HG03066 (cell line): ENCODE data around the gene NCBP3.
"Not testable (repeated sequence)": the region's sequence is repeated elsewhere in the genome, so short reads cannot be mapped to it uniquely, and the experiment has no call there.

Experiments used
- ATAC-seq: cut with Tn5 transposase; IDR thresholded peaks from one replicate; pipeline ENCODE4 v1.9.1; 2021; ENCODE audit warnings: low read depth; ENCODE audit not compliant: unreplicated experiment

The NCBP3 gene

DNA sequence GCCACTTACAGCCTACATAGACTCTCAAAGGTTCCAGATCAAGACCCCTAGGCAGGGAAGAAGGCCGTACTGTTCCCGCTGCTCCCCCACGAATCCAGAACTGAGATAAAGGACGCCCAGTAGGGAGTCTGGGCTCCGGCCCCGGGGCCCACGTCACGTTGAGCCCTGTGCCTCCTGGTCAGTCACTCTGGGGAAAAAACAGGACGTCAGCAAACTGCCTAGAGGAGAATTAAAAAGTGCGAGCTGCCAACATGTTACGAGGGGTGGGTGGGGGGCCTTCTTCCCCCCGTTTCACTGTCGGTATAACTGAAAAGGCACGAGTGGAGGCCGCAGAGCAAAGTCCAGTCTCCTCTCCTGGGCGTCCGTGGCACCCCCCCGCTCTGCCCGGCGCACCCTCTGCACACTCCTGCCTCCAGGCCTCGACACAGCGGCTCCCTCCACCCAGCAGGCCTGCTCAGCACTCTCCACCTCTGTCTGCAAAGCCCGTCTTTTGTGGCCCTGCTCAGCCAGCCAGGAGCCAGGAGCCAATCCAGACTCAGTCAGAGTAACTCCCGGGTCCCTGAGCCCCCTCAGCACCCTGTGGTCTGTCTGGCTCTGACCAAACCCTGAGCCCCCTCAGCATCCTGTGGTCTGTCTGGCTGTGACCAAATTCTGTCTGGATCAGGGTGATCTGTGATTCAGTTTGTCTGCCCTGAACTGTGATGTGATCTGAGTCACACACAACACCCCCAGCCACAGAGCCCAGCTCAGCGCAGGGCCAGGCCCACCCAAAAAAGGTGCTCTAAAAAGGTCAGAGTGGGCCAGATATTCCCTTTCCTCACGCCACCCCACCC lies 51.3 kb downstream of the NCBP3 start:
- ATAC-seq: no peak

DNA sequence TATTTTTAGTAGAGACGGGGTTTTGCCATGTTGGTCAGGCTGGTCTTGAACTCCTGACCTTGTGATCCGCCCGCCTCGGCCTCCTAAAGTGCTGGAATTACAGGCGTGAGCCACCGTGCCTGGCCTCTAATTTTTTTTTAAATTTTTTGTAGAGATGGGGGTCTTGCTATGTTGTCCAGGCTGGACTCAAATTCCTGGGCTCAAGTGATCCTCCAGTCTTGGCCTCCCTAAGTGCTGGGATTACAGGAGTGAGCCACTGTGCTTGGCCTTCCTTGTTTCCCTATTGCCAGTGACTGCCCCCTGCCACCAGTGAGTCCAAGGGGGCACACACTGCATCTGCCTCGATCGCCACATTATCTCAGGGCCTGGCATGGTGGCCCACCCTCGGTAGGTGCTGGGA lies 51.9 kb downstream of the NCBP3 start:
- not testable (repeated sequence) for ATAC-seq

DNA sequence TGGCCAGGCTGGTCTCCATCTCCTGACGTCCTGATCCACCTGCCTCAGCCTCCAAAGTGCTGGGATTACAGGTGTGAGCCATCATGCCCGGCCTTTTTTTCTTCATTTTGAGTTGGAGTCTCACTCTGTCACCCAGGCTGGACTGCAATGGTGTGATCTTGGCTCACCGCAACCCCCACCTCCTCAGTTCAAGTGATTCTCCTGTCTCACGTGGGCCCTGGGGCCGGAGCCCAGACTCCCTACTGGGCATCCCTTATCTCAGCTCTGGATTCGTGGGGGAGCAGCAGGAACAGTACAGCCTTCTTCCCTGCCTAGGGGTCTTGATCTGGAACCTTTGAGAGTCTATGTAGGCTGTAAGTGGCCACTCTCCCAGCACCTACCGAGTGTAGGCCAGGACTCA lies 52.8 kb downstream of the NCBP3 start:
- not testable (repeated sequence) for ATAC-seq

GRCh38 chr17:3792481-3792880 lies 53.6 kb downstream of the NCBP3 start:
- no peak for ATAC-seq

- no peak for ATAC-seq
Observed at GRCh38 chr17:3788200-3788599, 57.8 kb downstream of the NCBP3 start.

DNA sequence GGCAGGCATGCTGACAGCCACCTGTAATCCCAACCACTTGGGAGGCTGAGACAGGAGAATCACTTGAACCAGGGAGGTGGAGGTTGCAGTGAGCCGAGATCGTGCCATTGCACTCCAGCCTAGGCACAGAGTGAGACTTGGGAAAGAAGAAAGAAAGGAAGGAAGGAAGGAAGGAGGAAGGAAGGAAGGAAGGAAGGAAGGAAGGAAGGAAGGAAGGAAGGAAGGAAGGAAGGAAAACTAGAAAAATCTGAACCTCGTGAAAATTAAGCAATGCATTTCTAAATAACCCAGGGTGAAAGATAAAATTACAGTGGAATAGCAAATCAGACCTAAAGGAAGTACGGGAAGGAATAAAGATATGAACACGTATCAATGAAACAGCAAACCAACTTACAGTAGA lies 60.7 kb downstream of the NCBP3 start:
- ATAC-seq: not testable (repeated sequence)

DNA sequence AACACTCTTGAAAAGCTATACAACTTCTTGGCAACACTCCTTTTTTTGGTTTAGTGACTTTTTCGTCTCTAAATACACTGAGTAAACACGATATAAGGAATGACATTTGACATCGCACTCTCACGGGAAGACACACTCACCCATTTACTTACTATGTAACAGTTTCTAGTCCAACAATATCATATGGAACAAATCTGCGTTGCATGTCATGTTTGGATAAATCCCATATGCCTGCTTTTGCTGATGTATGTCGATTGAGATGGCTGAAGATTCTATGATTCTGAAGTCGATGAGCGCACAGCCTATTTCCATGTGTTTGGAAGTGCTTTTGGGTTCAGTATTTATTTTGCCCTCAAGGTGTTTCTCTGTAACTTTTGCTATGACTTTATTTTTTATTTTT lies 63.3 kb downstream of the NCBP3 start:
- no peak for ATAC-seq

GRCh38 chr17:3780986-3781385 lies 65.1 kb downstream of the NCBP3 start:
- ATAC-seq: no peak

- no peak for ATAC-seq
Observed at GRCh38 chr17:3777366-3778120, 68.5 kb downstream of the NCBP3 start.

DNA sequence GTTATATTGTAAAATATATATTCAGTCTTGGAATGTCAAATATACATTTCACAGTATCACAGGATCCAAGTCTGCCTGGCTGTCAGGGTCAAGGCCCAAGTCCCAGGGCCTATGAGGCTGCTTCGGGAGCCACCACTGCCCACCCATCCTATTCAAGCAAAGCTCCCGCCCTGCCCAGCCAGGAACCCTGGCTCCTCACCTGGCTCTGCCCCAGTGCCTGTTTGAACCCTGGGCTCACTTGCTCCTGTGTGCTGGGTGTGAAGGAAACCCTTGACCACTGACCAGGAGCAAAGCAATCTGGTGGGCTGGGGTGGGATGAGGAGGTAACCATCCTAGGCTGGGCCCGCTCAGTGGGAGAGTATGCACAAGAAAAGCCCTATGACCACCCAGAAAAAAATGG lies 72.1 kb downstream of the NCBP3 start:
- ATAC-seq: no peak

DNA sequence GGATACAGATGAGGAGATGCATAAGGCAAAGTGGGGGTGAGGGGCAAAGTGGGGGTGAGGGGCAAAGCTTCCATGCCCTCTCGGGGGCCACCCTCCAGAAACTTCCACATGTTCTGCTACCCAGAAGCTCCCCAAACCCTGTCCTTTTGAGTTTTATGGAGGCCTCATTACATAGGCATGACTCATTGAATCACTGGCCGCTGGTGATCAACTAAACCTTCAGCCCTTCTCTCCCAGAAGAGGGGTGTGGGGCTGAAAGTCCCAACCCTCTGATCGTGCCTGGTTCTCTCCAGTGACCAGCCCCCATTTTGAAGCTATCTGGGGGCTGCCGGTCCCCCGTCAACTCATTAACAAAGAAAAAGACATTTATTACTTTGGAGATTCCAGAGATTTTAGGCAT lies 72.5 kb downstream of the NCBP3 start:
- no peak for ATAC-seq

- no peak for ATAC-seq
Observed at GRCh38 chr17:3772764-3773163, 73.3 kb downstream of the NCBP3 start.

GRCh38 chr17:3771140-3771539 lies 74.9 kb downstream of the NCBP3 start:
- no peak for ATAC-seq

DNA sequence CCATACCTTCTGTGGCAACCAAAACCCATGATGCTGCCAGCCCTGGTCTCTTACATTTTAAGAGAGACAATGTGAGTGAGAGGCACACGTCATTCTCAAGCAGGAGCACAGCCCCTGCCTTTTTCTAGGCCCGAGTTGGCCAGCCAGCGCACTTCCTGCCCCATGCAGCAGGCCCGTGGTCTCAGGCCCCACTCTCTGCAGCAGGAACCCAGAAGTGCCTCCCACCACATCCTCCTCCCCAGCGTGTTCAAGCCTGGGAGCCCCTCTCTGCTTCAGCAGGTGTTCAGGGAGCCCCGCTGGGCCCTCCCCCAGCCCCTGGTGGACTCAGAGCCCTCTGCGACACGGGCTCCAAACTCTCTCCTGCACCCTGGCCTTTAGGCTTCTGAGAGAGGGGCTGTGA lies 75.6 kb downstream of the NCBP3 start:
- ATAC-seq: no peak

GRCh38 chr17:3768769-3769168 lies 77.3 kb downstream of the NCBP3 start:
- no peak for ATAC-seq

GRCh38 chr17:3768341-3768740 lies 77.7 kb downstream of the NCBP3 start:
- no peak for ATAC-seq

DNA sequence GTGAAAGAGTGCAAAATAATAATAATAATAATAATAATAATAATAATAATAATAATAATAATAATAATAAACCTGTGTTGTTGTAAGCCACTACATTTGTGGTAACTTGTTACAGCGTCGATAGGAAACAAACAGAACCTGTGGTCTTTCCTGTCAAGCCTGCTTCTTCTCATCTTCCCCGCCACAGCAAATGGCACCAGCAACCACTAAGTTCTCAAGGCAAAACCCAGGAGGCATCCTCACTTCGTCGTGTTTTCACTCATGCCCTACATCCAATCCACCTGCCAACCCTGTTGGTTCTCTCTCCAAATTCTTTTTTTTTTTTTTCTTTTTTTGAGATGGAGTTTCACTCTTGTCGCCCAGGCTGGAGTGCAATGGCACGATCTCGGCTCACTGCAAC lies 79.3 kb downstream of the NCBP3 start:
- no peak for ATAC-seq

- ATAC-seq: no peak
Observed at GRCh38 chr17:3765981-3766380, 80.1 kb downstream of the NCBP3 start.

DNA sequence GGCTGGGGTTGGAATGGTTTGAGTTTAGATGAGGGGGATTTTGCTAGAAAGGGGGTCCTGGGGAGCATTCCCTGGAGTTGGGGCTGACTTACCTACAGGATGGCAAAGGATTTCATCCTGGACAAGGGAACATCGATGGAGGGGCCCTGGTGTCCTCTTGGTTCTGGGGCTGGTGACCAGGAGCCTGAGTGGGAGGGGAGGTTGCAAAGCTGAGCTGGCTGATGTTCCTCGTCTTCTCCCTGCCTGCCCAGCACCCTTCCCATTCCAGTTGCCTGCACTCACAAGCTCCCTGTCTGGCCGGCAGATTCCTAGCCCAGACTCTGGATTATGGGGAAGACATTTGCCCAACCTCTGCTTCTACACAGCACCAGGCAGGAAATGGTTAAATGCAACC lies 82.3 kb downstream of the NCBP3 start:
- no peak for ATAC-seq

DNA sequence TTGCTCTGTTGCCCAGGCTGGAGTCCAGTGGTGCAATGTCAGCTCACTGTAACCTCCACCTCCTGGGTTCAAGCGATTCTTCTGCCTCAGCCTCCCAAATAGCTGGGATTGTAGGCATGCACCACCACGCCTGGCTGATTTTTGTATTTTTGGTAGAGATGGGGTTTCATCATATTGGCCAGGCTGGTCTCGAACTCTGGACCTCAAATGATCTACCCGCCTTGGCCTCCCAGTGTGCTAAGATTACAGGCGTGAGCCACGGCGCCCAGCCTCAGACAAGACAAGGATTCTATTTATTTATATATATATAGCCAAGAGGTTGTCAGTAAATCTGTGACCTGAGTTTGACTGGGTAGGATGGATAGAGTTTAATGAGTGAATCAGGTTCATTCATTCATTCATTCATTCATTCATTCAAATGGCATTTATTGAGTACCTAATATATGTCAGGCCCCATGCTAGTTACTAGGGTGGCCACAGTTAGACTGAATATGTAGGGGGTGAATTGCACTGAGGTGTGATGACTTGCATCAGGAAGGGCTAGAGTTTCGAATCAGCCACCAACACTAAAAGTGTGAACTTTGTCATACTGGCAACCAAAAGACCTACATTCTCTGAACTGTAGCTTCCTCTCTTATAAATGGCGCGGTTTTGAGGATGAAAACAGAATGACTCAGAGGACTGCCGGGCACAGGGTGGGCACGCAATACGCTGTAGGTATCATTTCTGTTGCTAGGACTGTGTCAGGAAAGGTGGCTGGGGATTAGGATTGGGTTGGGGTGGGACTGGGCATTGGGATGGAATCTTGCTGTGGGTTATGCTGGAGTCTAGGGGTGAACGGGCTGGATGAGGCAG lies 82.9 kb downstream of the NCBP3 start:
- ATAC-seq: peak; percentile 64

DNA sequence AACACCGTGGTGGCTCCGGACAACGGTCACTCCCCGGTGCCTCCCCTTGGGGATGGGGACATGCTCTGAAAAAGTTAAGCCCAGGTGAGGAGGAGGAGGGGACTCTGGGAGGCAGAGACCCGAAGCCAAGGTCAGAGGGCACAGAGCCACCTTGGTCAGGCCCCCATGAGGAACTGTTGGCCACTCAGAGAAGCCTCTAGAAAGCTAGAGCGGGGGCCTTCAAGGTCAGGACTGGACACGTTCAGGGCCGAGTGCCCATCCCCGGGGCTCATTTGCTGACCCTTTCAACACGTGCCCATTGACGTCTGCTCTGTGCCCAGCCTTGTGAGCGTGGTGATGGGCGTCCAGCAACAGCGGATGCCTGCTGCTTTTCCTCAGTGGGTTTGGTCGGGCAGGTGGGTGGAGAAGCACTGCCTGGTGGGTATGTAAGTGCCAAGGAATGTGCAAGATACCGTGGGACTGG lies 84.1 kb downstream of the NCBP3 start:
- no peak for ATAC-seq
